Skeletal muscle satellite cell (primary cell): ENCODE results near the gene NOTUM.

Experiments used
- H3K27me3 ChIP-seq: 2 replicates; pipeline ENCODE4 v1.7.0; 2013; ENCODE audit warnings: low read length; ENCODE audit not compliant: control insufficient read depth, insufficient read depth
- H3K36me3 ChIP-seq: 2 replicates; pipeline ENCODE4 v1.7.0; 2013; ENCODE audit warnings: mild to moderate bottlenecking, control low read depth, low read length; ENCODE audit not compliant: insufficient read depth
- H3K4me1 ChIP-seq: 2 replicates; pipeline ENCODE4 v1.7.0; 2013; ENCODE audit warnings: low read length; ENCODE audit not compliant: control insufficient read depth, insufficient read depth
- H3K4me2 ChIP-seq: 2 replicates; pipeline ENCODE4 v1.7.0; 2013; ENCODE audit warnings: mild to moderate bottlenecking, low read length
- H3K4me3 ChIP-seq: 2 replicates; pipeline ENCODE4 v1.7.0; 2013; ENCODE audit warnings: low read length
- H3K9ac ChIP-seq: 2 replicates; pipeline ENCODE4 v1.7.0; 2013; ENCODE audit warnings: mild to moderate bottlenecking, low read depth, low read length, moderate library complexity
- H3K9me3 ChIP-seq: replicated peaks from 2 replicates; pipeline ENCODE4 v1.7.0; 2013; ENCODE audit warnings: mild to moderate bottlenecking, control low read depth, low read length

NOTUM gene

DNA sequence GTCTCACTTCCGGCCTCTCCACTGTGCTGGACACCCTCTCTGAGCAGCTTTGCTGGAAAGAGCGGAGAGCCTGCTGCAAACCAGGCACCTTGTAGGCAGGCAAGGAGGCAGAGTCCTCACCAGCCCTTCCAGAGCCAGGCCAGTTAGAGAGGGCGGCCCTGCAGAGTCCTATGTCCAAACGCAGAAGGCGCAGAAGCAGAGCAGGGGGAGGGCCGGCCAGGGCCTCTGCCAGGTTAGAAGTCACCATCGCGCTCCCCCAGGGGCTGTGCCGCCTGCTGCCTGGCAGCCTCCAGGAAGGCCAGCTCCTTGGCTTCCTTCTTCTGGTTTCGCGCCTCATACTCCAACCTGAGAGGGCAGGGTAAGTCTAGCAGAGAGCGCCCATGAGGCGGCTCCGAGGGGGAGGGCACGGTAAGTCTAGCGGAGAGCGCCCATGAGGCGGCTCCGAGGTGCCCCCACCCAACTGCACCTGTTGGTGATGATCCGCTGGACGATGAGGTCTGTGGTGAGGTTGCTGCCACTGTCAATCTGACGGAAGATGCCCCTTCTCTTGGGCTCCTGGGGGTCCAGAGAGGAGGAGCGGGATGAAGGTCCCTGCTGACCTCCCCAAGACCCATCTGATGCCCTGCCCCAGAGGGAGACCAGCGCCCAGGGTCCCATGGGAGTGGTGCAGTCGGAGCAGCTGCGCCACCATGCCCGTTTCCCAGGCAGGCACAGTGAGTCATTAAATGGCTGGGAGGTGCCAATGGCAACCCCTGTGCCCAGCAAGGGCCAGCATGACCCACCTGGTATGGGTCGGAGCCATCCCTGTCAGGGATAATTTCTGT, 56.2 kb downstream of the NOTUM start:
- no peaks in the 10 kb centered on the region for H3K9me3 ChIP-seq
- H3K27me3 ChIP-seq = no peaks in the 10 kb centered on the region
- H3K4me2 ChIP-seq = no peak overlapping the region
- peaks cover 4% of the 10 kb centered on the region for H3K4me1 ChIP-seq
- H3K9ac ChIP-seq = no peak overlapping the region
- peaks cover 34% of the 10 kb centered on the region for H3K36me3 ChIP-seq
- no peak overlapping the region for H3K4me3 ChIP-seq

DNA sequence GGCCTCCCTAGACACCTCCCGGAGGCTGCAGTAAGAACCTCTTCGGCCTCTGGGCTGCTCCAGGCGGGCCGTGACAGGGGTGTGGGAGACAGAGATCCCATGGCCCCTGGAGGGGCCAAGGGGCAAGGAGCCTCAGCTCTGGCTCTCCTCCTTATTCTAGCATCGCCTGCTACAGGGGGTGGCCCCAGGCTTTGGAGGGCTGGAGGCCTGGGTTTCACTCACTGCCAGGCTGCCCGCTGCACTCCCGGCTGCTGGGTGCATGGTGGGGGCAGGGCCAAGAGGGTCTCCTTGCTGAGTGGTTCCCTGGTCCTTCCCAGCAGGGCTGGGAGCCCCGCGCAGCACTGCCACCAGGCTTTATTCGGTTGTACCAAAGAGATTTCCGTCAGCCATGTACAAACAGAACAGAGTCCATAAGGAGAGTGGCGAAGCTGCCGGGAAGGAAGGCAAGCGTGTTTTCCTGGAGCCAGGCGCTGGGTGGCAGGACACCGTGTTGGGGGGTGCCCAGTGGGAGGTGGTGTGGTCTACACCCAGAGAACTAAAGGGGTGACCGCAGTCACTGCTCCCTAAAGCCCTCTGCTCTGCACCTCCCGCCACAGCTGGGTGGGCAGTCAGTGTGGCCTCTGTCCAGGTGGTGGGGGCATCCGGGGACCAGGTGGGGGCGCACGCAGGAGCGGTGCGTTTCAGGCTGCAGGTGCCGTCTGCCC, 56.9 kb downstream of the NOTUM start:
- H3K4me1 ChIP-seq = peaks cover 6% of the 10 kb centered on the region
- no peaks in the 10 kb centered on the region for H3K9me3 ChIP-seq
- peaks cover 41% of the 10 kb centered on the region for H3K36me3 ChIP-seq
- no peak overlapping the region for H3K4me3 ChIP-seq
- no peaks in the 10 kb centered on the region for H3K27me3 ChIP-seq
- H3K4me2 ChIP-seq = no peak overlapping the region
- H3K9ac ChIP-seq = no peak overlapping the region

DNA sequence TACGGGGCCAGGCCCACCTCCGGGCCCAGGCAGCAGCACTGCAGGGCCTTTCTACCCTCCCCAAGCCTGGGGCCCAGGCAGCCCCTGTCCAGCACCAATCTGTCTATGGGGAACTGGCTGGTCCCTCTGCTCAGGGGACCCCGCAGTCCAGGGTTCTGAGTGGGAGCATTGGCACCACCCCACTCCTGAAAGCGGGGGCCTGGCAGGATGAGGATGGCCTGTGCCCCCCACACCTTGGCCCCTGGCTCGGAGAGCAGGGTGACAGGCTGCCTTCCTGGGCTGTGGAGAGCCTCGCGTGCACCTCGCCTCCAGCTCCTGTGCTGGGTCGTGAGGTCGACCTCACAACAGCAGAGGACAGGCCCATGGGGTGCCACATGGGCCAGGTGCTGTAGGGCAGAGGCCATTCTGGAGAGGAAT, 57.6 kb downstream of the NOTUM start:
- no peak overlapping the region for H3K9ac ChIP-seq
- peaks cover 41% of the 10 kb centered on the region for H3K36me3 ChIP-seq
- H3K9me3 ChIP-seq = no peaks in the 10 kb centered on the region
- H3K4me1 ChIP-seq = peaks cover 11% of the 10 kb centered on the region
- no peak overlapping the region for H3K4me2 ChIP-seq
- no peaks in the 10 kb centered on the region for H3K27me3 ChIP-seq
- H3K4me3 ChIP-seq = no peak overlapping the region

DNA sequence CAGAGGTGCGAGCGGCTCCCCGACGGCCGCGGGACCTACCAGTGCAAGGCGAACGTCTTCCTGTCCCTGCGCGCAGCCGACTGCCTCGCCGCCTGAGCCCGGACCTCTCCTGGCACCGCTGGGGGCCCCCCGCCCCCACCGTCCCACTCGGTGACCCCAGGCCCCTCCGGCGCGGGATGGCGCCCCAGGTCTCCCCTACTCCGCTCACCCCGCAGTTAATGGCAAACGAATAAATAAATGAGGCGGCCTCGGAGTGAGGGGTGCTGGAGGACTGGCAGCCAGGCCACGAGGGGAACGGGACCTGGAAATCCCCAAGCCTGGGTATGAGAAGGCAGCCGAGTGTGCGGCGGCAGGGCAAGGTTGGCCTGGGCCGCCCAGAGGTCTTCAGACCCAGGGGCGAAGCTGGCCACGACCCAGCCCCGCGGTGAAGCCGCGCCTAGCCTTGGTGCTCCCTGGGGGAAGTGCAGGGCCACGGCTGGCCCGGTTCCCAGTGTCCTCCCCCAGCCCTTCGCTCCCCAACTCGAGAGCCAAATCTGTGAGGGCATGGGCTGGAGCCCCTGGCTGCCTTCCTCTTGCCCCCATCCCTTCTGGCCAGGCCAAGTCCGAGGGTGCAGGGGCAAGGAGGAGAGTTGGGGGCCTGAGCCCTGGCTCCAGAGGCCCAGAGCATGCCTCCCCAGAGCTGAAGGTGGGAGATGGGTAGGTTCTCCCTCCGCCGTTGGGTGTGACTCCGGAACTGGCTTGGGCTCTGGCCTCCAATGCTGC, 58.2 kb downstream of the NOTUM start:
- Histone ChIP-seq H3K4me1 (peaks cover 16% of the 10 kb centered on the region), H3K4me2 (peak overlapping the region; percentile 86), H3K27me3 (no peaks in the 10 kb centered on the region), H3K36me3 (peaks cover 44% of the 10 kb centered on the region), H3K9ac (no peak overlapping the region), H3K4me3 (no peak overlapping the region), H3K9me3 (no peaks in the 10 kb centered on the region)
